ENCODE results near the gene SETD2.
"Not testable (repeated sequence)": the region's sequence is repeated elsewhere in the genome, so short reads cannot be mapped to it uniquely, and the experiment has no call there.

Gene SETD2

DNA sequence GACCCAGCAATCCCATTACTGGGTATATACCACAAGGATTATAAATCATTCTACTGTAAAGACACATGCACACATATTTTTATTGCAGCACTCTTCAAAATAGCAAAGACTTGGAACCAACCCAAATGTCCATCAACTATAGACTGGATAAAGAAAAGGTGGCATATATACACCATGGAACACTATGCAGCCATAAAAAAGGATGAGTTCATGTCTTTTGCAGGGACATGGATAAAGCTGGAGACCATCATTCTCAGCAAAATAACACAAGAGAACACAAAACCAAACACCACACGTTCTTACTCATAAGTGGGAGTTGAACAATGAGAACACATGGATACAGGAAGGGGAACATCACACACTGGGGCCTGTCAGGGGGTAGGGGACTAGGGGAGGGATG, 137.5 kb downstream of the SETD2 start:
- not testable (repeated sequence) for DNase-seq

GRCh38 chr3:47024932-47025331, 139.0 kb downstream of the SETD2 start:
- no peak for DNase-seq

DNA sequence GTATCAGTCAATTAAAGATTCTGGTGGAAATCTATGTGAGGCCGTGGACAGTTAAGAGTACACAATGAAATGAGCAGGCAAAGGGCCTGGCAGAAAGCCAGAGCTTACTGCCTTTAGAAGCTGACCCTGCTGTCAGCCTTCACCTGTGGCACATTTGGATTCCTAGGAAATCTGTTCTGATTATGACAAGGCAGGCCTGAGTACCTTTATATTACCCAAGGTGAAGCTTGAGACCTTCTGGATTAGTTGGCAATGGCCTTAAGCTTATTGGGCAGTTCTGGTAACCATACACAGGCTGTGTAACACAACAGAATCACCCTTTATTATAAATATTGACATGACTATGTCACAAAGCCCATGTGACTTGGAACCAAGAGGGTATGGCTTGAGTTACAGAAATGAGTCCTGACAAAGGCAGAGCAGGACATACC, 141.3 kb downstream of the SETD2 start:
- DNase-seq, result no peak

DNA sequence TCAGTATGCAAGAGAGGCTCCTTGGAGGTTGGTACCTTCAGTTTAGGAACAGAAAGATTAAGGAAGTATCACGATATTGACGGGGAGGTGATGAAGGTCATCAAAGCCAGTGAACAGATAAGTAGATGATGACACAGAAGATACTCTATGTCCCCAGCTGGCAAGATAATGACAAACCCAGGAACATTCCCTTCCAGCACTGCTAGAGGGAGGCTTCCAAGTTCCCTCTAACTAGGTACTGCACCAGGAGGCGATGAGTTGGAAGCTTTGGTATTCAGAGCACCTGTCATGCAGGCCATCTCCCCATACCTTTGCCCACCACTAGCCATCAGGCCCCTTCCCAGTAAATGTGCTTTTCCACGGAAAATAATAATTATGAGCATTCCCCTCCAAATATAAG, 143.6 kb downstream of the SETD2 start:
- DNase-seq, result no peak

DNA sequence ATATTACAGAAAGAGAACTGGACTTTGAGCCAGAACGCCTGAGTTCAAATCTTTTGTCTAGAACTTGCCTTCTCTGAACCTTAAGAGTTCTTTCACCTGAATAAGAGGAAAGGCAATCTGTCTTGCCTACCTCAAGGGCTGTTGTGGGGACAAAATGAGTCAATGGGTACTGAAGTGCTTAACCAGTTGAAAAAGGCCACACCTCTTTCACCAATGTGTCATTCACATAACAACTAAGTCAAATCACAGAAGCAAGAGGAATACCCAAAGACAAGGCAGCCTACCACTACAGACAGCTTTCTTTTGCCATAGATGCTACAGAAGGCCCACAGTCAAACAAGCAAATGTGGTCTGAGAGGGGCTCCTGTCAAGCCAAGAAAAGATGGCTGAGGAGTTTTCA, 144.7 kb downstream of the SETD2 start:
- DNase-seq, result no peak

GRCh38 chr3:47018269-47018611, 145.7 kb downstream of the SETD2 start:
- no peak for DNase-seq

- no peak for DNase-seq
These were observed 146.2 kb downstream of the SETD2 start for GRCh38 chr3:47017504-47018268.

GRCh38 chr3:47016934-47017435, 146.9 kb downstream of the SETD2 start:
- DNase-seq, result peak; percentile 27

DNA sequence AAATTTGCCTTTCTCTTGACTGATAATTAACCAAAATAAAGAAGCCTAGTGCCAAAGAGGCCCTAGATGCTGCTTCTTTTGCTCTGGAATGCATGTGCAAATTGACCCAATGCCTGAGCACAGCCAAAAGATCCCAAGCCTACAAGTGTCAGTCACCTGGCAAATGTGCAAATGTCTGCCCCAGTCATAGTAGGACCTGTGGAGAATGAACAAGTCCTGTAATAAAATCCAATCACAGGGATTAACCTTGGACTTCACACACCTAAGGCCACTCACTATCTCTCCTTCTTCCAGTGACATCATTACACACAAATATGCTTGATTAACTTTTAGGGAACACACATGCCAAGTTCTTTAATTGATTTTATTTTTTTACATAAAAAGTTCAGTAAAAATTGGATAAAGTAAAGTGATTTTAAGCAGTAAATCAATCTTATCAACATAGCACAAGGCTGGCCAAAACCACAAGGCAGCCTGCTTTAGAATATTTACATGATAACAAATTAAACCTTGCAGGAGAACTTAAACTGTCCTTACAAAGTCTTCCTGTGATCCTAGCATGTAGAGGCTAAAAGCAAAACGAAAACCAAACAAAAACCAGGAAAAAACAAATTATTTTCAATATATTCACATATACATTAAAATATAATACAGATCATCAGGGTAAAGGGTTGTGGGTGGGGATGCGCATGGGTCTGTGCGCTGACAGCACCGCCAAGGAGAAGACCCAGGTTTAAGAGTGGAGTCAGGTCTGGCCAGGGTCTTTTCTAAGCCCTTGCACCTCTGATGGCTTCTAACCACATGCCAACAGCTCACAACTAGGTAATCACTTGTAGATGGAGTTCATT, 147.6 kb downstream of the SETD2 start:
- DNase-seq, result no peak

DNA sequence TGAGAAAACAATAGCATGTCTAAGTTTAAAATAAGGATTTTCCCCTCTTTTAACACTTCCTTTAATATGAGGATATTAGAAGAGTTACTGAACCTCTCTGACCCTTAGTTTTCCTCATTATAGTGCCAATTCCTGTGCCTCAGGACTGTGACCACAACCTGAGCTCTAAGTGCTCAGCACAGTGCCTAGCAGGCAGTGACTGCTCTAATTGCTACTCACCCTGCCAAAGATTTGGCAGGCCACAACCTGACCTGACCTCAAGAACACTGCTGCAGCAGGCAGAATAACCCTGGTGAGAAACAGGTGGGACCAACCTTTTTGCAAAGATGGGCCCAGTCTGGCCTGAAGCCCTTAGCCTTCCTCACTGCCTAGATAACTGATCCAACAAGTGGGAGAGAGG, 148.8 kb downstream of the SETD2 start:
- no peak for DNase-seq

DNA sequence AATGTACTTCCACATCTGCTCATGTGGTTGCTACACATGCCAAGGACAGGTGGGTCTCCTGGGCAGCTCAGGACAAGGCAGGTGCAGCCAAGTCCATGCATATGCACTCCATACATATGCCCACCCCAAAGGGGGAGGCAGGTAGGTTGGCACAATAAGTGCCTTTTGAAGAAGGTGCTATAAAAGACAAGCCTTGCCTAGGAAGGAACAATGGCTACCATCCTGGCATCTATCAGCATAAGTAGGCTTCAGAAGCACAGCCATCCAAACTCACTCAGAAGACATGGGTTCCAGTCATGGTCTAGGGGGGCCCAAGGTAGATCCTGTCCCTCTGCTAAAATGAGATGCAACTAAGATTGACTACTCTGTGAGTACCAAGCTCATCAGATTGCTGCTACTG, 149.9 kb downstream of the SETD2 start:
- no peak for DNase-seq

DNA sequence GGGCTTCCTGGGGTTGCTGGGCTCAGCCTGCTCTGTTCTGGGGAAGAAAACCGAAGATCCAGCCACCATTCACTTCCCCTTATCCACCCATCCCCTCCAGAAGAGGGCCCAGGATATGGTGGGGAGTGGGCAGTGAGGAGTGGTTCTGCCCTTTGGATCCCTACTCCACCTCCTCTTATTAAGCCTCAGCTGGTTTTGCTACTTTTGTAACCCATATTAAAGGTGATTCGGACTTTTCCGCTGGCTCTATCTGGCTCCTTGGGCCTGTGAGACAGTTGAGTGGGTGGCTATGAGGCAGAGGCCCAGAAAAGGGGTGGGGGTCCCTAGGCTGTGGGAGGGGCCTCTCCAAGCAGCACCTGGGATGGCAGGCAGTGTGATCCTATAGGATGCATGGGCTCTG, 150.7 kb downstream of the SETD2 start:
- no peak for DNase-seq

GRCh38 chr3:47012342-47013230, 151.3 kb downstream of the SETD2 start:
- DNase-seq, result no peak

GRCh38 chr3:47011371-47011770, 152.5 kb downstream of the SETD2 start:
- DNase-seq, result no peak

DNA sequence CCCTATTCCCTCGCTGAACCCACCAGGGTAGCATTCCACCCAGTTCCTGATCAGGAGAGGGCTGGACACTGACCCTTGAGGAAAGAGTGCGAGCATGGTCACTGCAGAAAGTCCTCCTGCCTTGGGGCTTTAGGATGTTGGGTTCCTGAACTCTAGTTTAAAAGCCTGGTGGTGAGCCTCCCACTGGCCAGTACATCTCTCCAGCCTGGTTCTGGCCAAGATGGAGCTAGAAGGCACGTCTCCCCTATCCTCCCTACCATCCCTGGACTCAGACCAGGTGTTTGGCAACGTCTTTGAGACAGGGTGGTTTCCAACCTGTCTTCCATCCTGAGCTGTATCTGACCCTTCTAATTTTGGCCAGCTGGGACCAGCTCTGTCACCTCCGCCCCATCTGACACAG, 153.0 kb downstream of the SETD2 start:
- no peak for DNase-seq

- DNase-seq, result no peak
These were observed 153.7 kb downstream of the SETD2 start for GRCh38 chr3:47010111-47010712.

DNA sequence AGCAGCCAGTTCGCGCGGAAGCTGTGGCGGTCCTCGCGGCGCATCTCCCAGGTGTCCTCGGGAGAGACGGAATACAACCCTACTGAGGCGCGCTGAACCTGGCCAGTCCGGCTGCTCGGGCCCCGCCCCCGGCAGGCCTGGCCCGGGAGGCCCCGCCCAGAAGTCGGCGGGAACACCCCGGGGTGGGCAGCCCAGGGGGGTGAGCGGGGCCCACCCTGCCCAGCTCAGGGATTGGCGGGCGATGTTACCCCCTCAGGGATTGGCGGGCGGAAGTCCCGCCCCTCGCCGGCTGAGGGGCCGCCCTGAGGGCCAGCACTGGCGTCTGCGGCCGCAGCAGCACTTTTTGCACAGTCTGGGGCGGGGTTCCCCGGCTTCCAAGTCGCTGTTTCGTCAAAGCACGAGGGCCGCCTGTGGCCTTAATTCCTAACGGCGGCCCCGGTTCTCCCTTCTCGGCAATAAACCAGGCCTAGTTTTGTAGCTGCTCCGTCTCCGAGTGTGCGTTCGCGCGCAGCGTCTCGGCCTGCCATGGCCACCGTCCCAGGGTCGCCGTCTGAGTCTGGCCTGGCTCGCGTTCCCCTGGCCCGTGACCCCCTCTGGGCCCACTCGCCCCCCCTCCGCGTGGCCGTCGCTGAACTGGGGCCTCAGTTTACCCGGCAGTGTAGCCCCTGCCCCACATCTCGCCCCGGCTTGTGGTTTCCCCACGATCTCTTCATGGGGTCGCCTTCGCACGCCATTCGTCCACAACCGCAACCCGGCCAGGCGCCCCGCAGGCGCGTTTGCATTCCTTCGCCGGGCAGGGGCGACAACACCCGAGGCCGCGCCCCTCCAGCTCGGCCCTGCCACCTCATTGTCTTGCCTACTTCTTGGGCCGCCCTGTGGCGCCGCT, 154.4 kb downstream of the SETD2 start:
- no peak for DNase-seq

DNA sequence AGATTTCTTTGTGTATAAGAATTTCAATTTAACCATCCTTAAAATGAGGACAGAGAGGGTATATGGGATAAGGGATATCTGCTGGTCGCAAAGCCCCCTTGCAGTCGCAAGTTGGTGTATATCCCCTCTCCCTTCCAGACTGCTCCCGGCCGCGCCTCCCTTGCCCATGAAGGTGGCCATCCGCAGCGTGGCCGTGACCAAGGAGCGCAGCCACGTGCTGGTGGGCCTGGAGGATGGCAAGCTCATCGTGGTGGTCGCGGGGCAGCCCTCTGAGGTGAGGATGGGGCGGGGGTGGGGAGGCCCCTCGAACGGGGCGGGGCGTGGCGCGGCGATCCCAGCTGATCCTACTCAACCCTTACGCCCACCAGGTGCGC, 155.1 kb downstream of the SETD2 start:
- no peak for DNase-seq

GRCh38 chr3:47008234-47008796, 155.6 kb downstream of the SETD2 start:
- DNase-seq, result no peak

DNA sequence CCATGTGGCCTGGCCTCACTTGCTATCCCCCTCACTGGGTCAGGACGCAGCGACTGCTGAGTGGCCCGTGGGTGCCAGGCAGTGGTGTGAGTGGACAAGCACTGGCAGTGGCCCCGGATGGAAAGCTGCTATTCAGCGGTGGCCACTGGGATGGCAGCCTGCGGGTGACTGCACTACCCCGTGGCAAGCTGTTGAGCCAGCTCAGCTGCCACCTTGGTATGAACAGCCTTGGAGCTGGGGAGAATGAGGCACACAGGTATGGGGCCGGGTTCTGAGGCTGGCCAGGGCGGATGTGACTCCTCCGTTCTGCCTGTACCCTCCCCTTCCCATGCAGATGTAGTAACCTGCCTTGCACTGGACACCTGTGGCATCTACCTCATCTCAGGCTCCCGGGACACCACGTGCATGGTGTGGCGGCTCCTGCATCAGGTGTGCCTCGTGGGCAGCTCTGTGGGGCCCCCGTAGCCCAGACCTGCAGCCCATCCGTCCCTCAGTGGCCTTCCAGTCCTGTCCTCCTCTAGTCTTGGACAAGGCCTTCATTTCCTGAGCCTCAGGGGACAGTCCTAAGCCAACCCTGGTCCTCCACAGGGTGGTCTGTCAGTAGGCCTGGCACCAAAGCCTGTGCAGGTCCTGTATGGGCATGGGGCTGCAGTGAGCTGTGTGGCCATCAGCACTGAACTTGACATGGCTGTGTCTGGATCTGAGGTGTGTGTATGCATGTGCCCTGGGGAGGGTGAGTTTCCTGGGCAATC, 156.3 kb downstream of the SETD2 start:
- DNase-seq, result no peak

- no peak for DNase-seq
These were observed 156.9 kb downstream of the SETD2 start for GRCh38 chr3:47007001-47007400.
